NCI-H510A (cell line): ENCODE results near the gene OR51B6.
"Not testable (repeated sequence)": the region's sequence is repeated elsewhere in the genome, so short reads cannot be mapped to it uniquely, and the experiment has no call there.

ENCODE experiments used
- DNase-seq: peaks from one replicate; lab custom pipeline; 2025; lab: John Stamatoyannopoulos, UW

The OR51B6 gene

DNA sequence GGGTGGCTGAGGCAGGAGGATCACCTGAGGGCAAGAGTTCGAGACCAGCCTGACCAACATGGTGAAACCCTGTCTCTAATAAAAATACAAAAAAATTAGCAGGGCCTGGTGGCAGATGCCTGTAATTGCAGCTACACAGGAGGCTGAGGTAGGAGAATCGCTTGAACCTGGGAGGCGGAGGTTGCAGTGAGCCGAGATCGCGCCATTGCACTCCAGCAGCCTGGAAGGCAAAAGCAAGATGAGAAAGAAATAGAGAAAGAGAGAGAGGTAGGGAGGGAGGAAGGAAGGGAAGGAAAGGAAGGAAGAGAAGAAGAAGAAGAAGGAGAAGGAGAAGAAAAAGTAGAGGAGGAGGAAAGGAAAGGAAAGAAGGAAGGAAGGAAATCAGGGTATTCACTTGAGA lies 15.1 kb downstream of the OR51B6 start:
- DNase-seq = not testable (repeated sequence)

DNA sequence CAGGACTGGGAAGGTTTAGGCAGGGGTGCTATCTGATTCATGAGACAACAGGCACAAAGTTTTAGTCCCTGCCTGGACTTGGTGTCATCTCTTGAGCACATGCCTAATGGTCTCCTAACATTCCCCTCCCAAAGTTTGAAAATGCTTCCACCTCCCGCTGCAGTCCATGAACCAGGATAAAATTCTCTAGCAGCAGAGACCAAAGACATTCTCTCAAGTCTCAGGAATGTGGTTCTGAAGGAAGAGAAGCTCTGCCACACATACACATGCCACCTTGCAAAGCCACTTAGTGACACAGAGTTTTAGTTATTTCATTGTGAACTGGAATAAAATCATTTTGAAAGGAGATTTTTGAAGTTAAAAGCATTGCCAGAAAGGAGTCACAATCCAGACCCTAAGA lies 15.5 kb downstream of the OR51B6 start:
- no peak for DNase-seq

- no peak for DNase-seq
Observed at GRCh38 chr11:5367448-5368074, 16.3 kb downstream of the OR51B6 start.

DNA sequence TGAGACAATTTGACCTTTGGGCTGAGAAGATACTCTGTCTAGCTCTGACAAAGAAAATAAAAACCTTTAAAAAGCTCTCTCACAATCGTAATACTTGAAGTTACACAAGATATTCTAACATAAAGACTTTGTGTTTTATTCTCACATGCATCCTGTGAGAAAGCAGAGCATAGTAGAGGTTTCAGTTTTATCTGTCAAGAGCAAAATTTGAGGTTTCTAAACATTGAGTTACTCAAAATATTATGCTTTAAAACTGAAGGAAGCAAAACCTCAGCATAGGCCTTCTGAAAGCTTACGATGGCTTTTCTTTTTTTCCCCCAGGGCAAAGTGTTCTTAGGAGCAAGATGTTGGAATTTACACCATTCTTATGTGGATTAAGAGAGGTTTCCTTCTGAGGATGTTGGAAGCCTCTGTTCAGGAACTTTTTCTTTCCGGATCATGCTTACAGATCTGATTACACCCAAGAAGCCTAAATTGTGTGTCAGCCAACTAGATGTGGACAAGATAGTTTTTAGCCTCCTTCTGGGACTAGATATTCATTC lies 17.3 kb downstream of the OR51B6 start:
- no peak for DNase-seq

- DNase-seq = no peak
Observed at GRCh38 chr11:5369789-5370188, 18.5 kb downstream of the OR51B6 start.

DNA sequence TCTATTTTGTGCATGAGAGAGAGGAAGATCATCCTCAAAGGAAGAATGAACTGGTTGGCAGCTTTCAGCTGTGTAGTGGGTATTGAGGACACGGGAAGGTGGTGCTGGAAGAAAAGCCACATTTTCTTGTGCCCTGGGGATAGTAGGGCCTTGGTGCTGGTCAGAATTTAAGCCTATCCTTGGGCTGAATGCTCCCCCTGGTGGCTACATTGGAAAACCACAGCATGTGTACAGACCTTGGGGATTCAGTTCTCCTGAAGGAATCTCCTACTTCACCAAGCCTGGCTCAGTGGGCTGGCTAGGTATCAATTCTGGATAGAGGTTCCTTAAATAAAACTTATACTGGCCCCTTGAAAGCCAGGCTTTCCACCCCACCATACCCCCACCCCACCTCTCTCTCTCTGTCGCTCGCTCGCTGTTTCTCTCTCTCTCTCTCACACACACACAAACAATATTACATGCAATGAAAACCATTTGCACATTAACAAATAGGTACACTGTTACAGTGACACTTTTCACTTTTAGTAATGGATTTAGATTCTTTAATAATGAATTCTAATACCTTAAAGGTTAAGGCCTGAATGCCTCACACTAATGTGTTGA lies 29.5 kb downstream of the OR51B6 start:
- peak; percentile 5 for DNase-seq

DNA sequence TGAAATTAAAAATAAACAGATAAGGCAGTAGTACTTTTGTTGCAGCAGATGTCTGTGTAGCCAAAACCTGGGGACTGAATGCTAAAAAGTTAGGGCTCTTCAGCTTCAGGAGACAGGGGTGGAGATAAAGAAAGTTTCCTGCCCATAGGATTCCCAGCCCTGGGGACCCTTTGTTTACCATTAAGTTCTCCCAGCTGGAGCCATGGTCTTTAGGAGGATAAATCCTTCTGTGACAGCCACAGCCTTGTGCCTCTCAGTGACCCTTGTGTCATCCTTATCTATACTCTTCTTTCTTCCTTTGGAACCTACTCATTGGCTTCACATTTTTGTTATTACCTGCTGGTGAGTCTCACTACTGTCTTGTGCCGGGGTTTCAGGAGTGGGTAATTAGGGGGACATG lies 32.3 kb downstream of the OR51B6 start, which contains the start of gene OR51M1:
TSS of gene OR51M1 (plus strand) at position 237 of the 400 bp plus-strand sequence. CDS start 5,587 bp downstream, outside the sequence.
- no peak for DNase-seq

DNA sequence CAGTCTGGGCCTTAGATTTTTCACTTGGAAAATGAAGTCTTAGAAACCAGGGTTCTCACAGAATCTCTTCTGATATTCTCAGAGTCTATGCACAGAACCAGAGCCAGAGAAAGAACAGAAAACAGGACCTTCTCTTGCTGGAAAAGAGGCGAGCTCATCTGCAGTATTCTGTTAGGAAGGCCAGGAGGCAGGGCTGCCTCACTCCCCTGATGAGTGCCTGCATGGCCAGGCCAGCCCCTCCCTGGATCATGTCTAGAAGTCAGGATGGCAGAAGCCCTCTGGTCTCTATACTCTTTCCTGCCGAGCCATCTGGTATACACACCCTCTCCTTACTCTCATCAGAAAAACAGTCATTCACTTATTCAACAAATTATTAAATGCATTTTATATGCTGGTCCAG lies 33.0 kb downstream of the OR51B6 start:
- no peak for DNase-seq

- DNase-seq = no peak
Observed at GRCh38 chr11:5390210-5390609, 38.9 kb downstream of the OR51B6 start.

DNA sequence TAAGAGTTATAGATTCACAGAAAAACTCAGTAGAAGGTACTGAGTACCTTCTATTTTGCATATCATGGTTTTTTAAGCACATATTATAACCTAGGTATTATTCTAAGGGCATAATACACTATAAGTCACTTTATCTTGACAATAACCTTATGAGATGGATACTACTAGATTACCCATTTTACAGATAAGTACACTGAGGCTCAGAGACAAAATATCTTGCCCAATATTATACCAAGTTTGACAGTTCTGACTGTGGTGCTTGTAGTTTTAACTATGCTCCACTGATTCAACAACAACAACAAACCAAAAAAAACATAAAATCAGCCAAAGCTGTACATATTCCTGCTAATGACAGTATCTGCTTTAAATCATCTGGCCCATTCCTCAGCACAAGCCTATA lies 42.8 kb downstream of the OR51B6 start:
- no peak for DNase-seq

- DNase-seq = no peak
Observed at GRCh38 chr11:5398936-5399335, 47.6 kb downstream of the OR51B6 start.
